Measurements from ENCODE around the gene PREB. TPM values are rescaled to one million over a fixed set of nuclear protein-coding genes. Genes with fewer than 3 reads are reported as not detected.

Gene PREB, protein sequence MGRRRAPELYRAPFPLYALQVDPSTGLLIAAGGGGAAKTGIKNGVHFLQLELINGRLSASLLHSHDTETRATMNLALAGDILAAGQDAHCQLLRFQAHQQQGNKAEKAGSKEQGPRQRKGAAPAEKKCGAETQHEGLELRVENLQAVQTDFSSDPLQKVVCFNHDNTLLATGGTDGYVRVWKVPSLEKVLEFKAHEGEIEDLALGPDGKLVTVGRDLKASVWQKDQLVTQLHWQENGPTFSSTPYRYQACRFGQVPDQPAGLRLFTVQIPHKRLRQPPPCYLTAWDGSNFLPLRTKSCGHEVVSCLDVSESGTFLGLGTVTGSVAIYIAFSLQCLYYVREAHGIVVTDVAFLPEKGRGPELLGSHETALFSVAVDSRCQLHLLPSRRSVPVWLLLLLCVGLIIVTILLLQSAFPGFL
- 38.6 and 38.7 TPM in 2 replicates for total RNA-seq

DNA sequence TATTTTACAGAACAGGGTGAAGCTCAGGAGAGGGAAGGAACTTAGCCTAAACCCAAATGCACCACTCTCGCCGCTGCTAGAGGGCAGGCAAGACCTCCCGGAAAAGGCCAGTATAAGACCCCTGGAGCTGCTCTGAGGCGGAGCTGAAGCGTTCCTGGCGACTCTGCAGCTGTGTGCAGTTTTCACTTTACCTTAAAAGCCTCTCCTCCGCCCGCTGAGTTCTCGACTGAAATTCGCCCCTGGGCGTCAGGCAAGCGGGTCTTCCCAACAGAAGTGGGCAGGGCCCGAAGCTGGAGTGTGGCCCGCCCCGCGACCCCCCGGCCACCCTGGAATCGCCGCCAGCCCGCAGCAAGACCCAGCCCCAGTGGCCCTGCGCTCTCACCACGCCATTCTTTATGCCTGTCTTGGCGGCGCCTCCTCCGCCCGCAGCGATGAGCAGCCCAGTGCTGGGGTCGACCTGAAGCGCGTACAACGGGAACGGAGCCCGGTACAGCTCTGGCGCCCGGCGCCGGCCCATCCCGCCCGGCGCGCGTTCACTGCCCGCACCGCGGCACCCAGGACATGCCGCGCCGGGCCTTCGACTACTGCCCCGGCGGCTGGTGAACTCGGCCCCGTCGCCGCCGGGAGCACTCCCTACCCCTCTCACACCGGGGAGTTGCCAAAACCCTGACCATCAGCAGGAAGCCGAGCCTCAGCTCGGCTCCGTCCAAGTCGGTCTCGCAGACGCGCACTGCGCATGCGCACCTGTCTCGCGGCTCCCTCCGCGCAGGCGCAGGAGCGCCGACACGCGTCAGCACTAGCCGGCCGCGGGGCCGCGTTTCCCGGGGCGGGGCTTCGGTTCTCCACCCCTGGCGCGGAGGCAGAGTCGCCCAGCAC, at the start of gene PREB:
Gene PREB (minus strand): TSS at position 732 of the 876 bp plus-strand sequence. CDS start 215 bp downstream, at position 517.
- POLR2A ChIA-PET, result interaction anchor here (0.6 to 3.0 kb wide), 15 partner anchors 10 to 295 kb away, joined by 3 to 32 read pairs (median 5); partner anchors contain the start of genes ABHD1, AGBL5, ATRAID and KHK
- H3K27me3 Mint-ChIP-seq, result no peaks in the 10 kb centered on the region
- peak within 1 kb of the TSS; percentile 90 for H3K27ac Mint-ChIP-seq
- H3K4me1 Mint-ChIP-seq, result peaks cover 20% of the 10 kb centered on the region
- CTCF ChIA-PET, result interaction anchor here (0.6 to 2.8 kb wide), 7 partner anchors 10 to 228 kb away, joined by 3 to 10 read pairs (median 4); partner anchors contain the start of gene ABHD1
- DNase-seq, result peak; percentile 99
- peak within 1 kb of the TSS; percentile 95 for H3K4me3 Mint-ChIP-seq
- peaks cover 37% of the 10 kb centered on the region for H3K36me3 Mint-ChIP-seq (ENCODE audit: low read depth)
- no peaks in the 10 kb centered on the region for H3K9me3 Mint-ChIP-seq
- intact Hi-C loops (cut with micrococcal nuclease), result loop anchor here (1.0 to 2.0 kb wide), 9 partner anchors 11 to 102 kb away; partner anchors contain the start of genes ABHD1, AGBL5, ATRAID and CAD
- peak; percentile 99 for ATAC-seq (ENCODE audit: low read depth)
- TF ChIP-seq, protein P1, sequence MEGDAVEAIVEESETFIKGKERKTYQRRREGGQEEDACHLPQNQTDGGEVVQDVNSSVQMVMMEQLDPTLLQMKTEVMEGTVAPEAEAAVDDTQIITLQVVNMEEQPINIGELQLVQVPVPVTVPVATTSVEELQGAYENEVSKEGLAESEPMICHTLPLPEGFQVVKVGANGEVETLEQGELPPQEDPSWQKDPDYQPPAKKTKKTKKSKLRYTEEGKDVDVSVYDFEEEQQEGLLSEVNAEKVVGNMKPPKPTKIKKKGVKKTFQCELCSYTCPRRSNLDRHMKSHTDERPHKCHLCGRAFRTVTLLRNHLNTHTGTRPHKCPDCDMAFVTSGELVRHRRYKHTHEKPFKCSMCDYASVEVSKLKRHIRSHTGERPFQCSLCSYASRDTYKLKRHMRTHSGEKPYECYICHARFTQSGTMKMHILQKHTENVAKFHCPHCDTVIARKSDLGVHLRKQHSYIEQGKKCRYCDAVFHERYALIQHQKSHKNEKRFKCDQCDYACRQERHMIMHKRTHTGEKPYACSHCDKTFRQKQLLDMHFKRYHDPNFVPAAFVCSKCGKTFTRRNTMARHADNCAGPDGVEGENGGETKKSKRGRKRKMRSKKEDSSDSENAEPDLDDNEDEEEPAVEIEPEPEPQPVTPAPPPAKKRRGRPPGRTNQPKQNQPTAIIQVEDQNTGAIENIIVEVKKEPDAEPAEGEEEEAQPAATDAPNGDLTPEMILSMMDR (IDR thresholded peaks at IDR 0.05), result no peak

DNA sequence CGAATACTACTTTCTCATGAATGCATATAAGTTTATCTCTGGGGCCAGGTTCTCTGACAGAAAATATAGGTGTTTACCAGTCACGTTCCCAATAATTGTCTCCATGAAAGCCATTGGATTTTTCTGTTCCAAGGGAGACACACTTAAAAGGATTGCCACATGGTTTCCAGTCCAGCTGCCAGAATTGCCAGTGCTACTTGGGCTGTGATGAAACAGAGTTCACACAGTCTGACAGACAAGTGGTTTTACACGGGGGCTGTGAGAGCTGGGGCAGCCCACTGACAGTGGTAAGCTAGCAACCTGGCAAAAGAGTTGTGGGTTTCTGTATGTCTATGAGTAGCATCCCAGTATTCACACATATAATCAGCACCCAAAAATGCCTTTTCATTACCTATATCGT, 49.7 kb upstream of the PREB start:
- no peak for ATAC-seq (ENCODE audit: low read depth)
- intact Hi-C loops (cut with micrococcal nuclease), result no loop called here
- no peaks in the 10 kb centered on the region for H3K9me3 Mint-ChIP-seq
- no peaks in the 10 kb centered on the region for H3K36me3 Mint-ChIP-seq (ENCODE audit: low read depth)
- TF ChIP-seq, protein P1 (IDR thresholded peaks at IDR 0.05), result no peak
- ChIA-PET CTCF (interaction anchor here (1.8 kb wide), 1 partner anchor 87 kb away, joined by 4 read pairs; no protein-coding TSS in a partner anchor), POLR2A (interaction anchor here (0.7 kb wide), 1 partner anchor 225 kb away, joined by 4 read pairs; no protein-coding TSS in a partner anchor)
- no peak overlapping the region for H3K27ac Mint-ChIP-seq
- no peak for DNase-seq
- H3K27me3 Mint-ChIP-seq, result peaks cover 28% of the 10 kb centered on the region
- H3K4me1 Mint-ChIP-seq, result no peaks in the 10 kb centered on the region
- no peak overlapping the region for H3K4me3 Mint-ChIP-seq

DNA sequence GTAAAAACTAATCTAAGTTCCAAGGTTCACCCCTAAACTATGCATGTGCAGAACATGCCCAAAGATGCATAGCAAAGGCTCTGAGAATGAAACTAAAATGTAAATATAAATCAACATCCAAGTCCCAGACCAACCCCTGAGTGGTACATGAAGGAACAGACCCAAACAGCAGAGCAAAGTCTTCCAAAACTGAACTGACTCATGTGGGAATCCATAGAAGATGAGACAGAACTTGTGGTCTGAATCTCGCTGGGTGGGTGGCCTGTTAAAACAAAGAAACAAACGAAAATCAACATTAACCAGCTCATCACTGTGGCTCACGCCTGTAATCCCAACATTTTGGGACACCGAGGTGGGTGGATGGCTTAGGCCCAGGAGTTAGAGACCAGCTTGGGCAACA, 47.9 kb upstream of the PREB start:
- ChIA-PET POLR2A (no interaction called here), CTCF (interaction anchor here (1.5 kb wide), 1 partner anchor 9 kb away, joined by 4 read pairs; no protein-coding TSS in a partner anchor)
- ATAC-seq (ENCODE audit: low read depth) (no peak), DNase-seq (no peak)
- Mint-ChIP-seq H3K36me3 (ENCODE audit: low read depth) (no peaks in the 10 kb centered on the region), H3K4me1 (no peaks in the 10 kb centered on the region), H3K4me3 (no peak overlapping the region), H3K27me3 (peaks cover 27% of the 10 kb centered on the region), H3K9me3 (no peaks in the 10 kb centered on the region), H3K27ac (no peak overlapping the region)
- intact Hi-C loops (cut with micrococcal nuclease), result no loop called here
- TF ChIP-seq, protein P1 (IDR thresholded peaks at IDR 0.05), result no peak

DNA sequence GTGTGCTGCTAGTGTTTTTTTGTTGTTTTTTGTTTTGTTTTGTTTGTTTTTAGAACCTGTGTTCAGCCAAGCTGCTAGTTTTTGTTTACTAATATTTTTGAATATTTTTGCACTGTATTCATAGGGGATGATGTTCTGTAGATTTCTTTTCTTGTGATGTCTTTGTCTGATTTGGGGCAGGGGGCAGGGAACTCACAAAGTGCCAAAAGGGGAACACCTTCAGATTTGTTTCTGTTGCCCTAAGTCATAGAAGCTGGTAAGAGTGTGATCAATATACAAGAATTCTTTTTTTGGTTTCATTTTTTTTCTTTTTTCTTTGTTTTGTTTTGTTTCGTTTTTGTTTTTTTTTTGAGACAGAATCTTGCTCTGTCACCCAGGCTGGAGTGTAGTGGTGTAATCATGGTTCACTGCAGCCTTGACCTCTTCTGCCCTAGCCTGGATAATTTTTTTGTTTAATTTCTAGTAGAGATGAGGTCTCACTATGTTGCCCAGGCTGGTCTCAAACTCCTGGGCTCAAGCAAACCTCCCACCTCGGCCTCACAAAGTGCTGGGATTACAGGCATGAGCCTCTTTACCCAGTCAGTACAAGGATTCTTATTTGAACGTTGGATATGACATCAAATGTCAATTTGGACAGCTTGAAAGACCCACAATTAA, 45.0 kb upstream of the PREB start:
- ChIA-PET CTCF (interaction anchor here (0.9 kb wide), 1 partner anchor 12 kb away, joined by 3 read pairs; no protein-coding TSS in a partner anchor), POLR2A (no interaction called here)
- no peaks in the 10 kb centered on the region for H3K4me1 Mint-ChIP-seq
- no peak overlapping the region for H3K27ac Mint-ChIP-seq
- H3K9me3 Mint-ChIP-seq, result no peaks in the 10 kb centered on the region
- ATAC-seq (ENCODE audit: low read depth) (no peak), DNase-seq (no peak)
- no peak overlapping the region for H3K4me3 Mint-ChIP-seq
- TF ChIP-seq, protein P1 (IDR thresholded peaks at IDR 0.05), result no peak
- H3K36me3 Mint-ChIP-seq (ENCODE audit: low read depth), result no peaks in the 10 kb centered on the region
- peaks cover 28% of the 10 kb centered on the region for H3K27me3 Mint-ChIP-seq
- intact Hi-C loops (cut with micrococcal nuclease), result no loop called here

Measured in activated B cell treated with CpG ODN at 0.5 μM for 24 hours (primary cell).